Activated CD8-positive, alpha-beta memory T cell treated with anti-CD3 and anti-CD28 coated beads, Interleukin-2, amount 10 ng/mL, durations not matched to agents 7 days and 5 days (primary cell): ENCODE results near the gene ZNF639. TPM values are rescaled to one million over a fixed set of nuclear protein-coding genes. Genes with fewer than 3 reads are reported as not detected.
A peak's percentile ranks its signal among the peaks of the same experiment; 100 is the strongest.

ENCODE experiments used
- ATAC-seq: fragments of 150-1000 bp; cut with Tn5 transposase; one replicate; pipeline ENCODE4 v1.10.0; 2021; ENCODE audit warnings: moderate library complexity
- CTCF ChIA-PET: fragments of 350-600 bp; sonication (Branson Sonifier 250); formaldehyde crosslinking; loops from one replicate; lab custom pipeline; 2021; ENCODE audit warnings: antibody characterized with exemption; lab: Charles Lee
- DNase-seq: peaks from one replicate; pipeline ENCODE4 v3.0.0-alpha.2; 2020
- H3K27ac Mint-ChIP-seq: one replicate; pipeline ENCODE4 v1.8.0; 2021; ENCODE audit warnings: mild to moderate bottlenecking, mixed read lengths
- H3K27me3 Mint-ChIP-seq: one replicate; pipeline ENCODE4 v1.8.0; 2021; ENCODE audit warnings: mixed read lengths
- H3K36me3 Mint-ChIP-seq: one replicate; pipeline ENCODE4 v1.8.0; 2021; ENCODE audit warnings: mild to moderate bottlenecking, mixed read lengths
- H3K4me1 Mint-ChIP-seq: one replicate; pipeline ENCODE4 v1.8.0; 2021; ENCODE audit warnings: mixed read lengths
- H3K4me3 Mint-ChIP-seq: one replicate; pipeline ENCODE4 v1.8.0; 2021; ENCODE audit warnings: mild to moderate bottlenecking, moderate library complexity, mixed read lengths
- H3K9me3 Mint-ChIP-seq: one replicate; pipeline ENCODE4 v1.8.0; 2022; ENCODE audit warnings: low read depth, mixed read lengths
- total RNA-seq, 2 experiments: library from RNA; stranded (reverse); gene quantifications; one replicate each; pipeline ENCODE4 v1.2.3, GENCODE V29; 2021

The ZNF639 gene
- total RNA-seq, 2 experiments from 2014 or later, result 30.1 to 32.2 TPM

- Mint-ChIP-seq H3K4me3 (peak overlapping the region; percentile 88), H3K9me3 (no peaks in the 10 kb centered on the region), H3K27me3 (peaks cover 5% of the 10 kb centered on the region), H3K36me3 (peaks cover 13% of the 10 kb centered on the region), H3K4me1 (peaks cover 36% of the 10 kb centered on the region), H3K27ac (peak overlapping the region; percentile 92)
- no peak for ATAC-seq
- CTCF ChIA-PET, result interaction anchor here (0.8 to 2.8 kb wide), 8 partner anchors 9 to 309 kb away, joined by 3 to 15 read pairs (median 4); partner anchors contain the start of genes ACTL6A and PIK3CA
- DNase-seq, result no peak
Observed at GRCh38 chr3:179324270-179324754, 1.5 kb downstream of the ZNF639 start.

GRCh38 chr3:179330438-179330837, 7.6 kb downstream of the ZNF639 start:
- ATAC-seq, result no peak

GRCh38 chr3:179332240-179332639, 9.4 kb downstream of the ZNF639 start:
- no peaks in the 10 kb centered on the region for H3K27me3 Mint-ChIP-seq
- DNase-seq, result no peak
- H3K9me3 Mint-ChIP-seq, result no peaks in the 10 kb centered on the region
- H3K27ac Mint-ChIP-seq, result no peak overlapping the region
- H3K4me3 Mint-ChIP-seq, result no peak overlapping the region
- CTCF ChIA-PET, result no interaction called here
- H3K4me1 Mint-ChIP-seq, result no peaks in the 10 kb centered on the region
- no peak for ATAC-seq
- peaks cover 56% of the 10 kb centered on the region for H3K36me3 Mint-ChIP-seq

More at GRCh38 chr3:179330438-179330837, 7.6 kb downstream of the ZNF639 start:
- Mint-ChIP-seq H3K9me3 (no peaks in the 10 kb centered on the region), H3K4me1 (peaks cover 5% of the 10 kb centered on the region), H3K4me3 (no peak overlapping the region), H3K27me3 (no peaks in the 10 kb centered on the region), H3K27ac (no peak overlapping the region), H3K36me3 (peaks cover 47% of the 10 kb centered on the region)
- no peak for DNase-seq
- CTCF ChIA-PET, result interaction anchor here (1.1 kb wide), 1 partner anchor 182 kb away, joined by 3 read pairs; no protein-coding TSS in a partner anchor

- Mint-ChIP-seq H3K27me3 (no peaks in the 10 kb centered on the region), H3K9me3 (no peaks in the 10 kb centered on the region), H3K4me3 (no peak overlapping the region), H3K27ac (peak overlapping the region; percentile 19), H3K36me3 (peaks cover 60% of the 10 kb centered on the region), H3K4me1 (no peaks in the 10 kb centered on the region)
- ATAC-seq (no peak), DNase-seq (no peak)
- CTCF ChIA-PET, result no interaction called here
Observed at GRCh38 chr3:179333084-179333483, 10.3 kb downstream of the ZNF639 start.

GRCh38 chr3:179336345-179336929, 13.6 kb downstream of the ZNF639 start:
- ATAC-seq (no peak), DNase-seq (no peak)
- no peaks in the 10 kb centered on the region for H3K4me1 Mint-ChIP-seq
- no peak overlapping the region for H3K4me3 Mint-ChIP-seq
- H3K27ac Mint-ChIP-seq, result no peak overlapping the region
- H3K36me3 Mint-ChIP-seq, result peaks cover 46% of the 10 kb centered on the region
- H3K9me3 Mint-ChIP-seq, result no peaks in the 10 kb centered on the region
- CTCF ChIA-PET, result interaction anchor here (1.1 to 1.3 kb wide), 3 partner anchors 10 to 20 kb away, joined by 3 to 4 read pairs (median 3); no protein-coding TSS in a partner anchor
- H3K27me3 Mint-ChIP-seq, result no peaks in the 10 kb centered on the region

GRCh38 chr3:179347345-179348194, 24.7 kb downstream of the ZNF639 start, which contains the start of gene MFN1:
Gene MFN1, plus strand, starts transcription at chr3:179347709. Its CDS starts 1,143 bp downstream, at chr3:179348852.
- CTCF ChIA-PET, result interaction anchor here (1.0 to 2.4 kb wide), 3 partner anchors 27 to 302 kb away, joined by 3 to 7 read pairs (median 3); no protein-coding TSS in a partner anchor
- H3K9me3 Mint-ChIP-seq, result no peaks in the 10 kb centered on the region

GRCh38 chr3:179348325-179349013, 25.6 kb downstream of the ZNF639 start:
- CTCF ChIA-PET, result interaction anchor here (1.0 to 1.1 kb wide), 2 partner anchors 28 to 208 kb away, joined by 3 read pairs; no protein-coding TSS in a partner anchor
- Mint-ChIP-seq H3K36me3 (peaks cover 16% of the 10 kb centered on the region), H3K9me3 (no peaks in the 10 kb centered on the region), H3K4me3 (peak overlapping the region; percentile 93), H3K27me3 (no peaks in the 10 kb centered on the region), H3K4me1 (peaks cover 20% of the 10 kb centered on the region), H3K27ac (peak overlapping the region; percentile 90)
- DNase-seq, result no peak
- no peak for ATAC-seq

More at GRCh38 chr3:179347345-179348194, 24.7 kb downstream of the ZNF639 start, which contains the start of gene MFN1:
- H3K4me1 Mint-ChIP-seq, result peaks cover 20% of the 10 kb centered on the region
- H3K27me3 Mint-ChIP-seq, result no peaks in the 10 kb centered on the region
- ATAC-seq (peak; percentile 98), DNase-seq (peak; percentile 95)
- H3K4me3 Mint-ChIP-seq, result peak within 1 kb of the TSS; percentile 93
- peak within 1 kb of the TSS; percentile 90 for H3K27ac Mint-ChIP-seq
- peaks cover 13% of the 10 kb centered on the region for H3K36me3 Mint-ChIP-seq

- CTCF ChIA-PET, result interaction anchor here (1.3 kb wide), 1 partner anchor 25 kb away, joined by 3 read pairs; no protein-coding TSS in a partner anchor
- Mint-ChIP-seq H3K4me1 (peaks cover 6% of the 10 kb centered on the region), H3K9me3 (no peaks in the 10 kb centered on the region), H3K27ac (no peak overlapping the region), H3K4me3 (no peak overlapping the region), H3K27me3 (no peaks in the 10 kb centered on the region), H3K36me3 (peaks cover 59% of the 10 kb centered on the region)
- ATAC-seq (no peak), DNase-seq (no peak)
Observed at GRCh38 chr3:179355996-179356395, 33.2 kb downstream of the ZNF639 start.

GRCh38 chr3:179363332-179363731, 40.5 kb downstream of the ZNF639 start:
- H3K9me3 Mint-ChIP-seq, result no peaks in the 10 kb centered on the region
- H3K4me3 Mint-ChIP-seq, result no peak overlapping the region
- no peak for DNase-seq
- H3K27ac Mint-ChIP-seq, result no peak overlapping the region
- ATAC-seq, result no peak
- H3K36me3 Mint-ChIP-seq, result peaks cover 37% of the 10 kb centered on the region
- no peaks in the 10 kb centered on the region for H3K4me1 Mint-ChIP-seq
- no peaks in the 10 kb centered on the region for H3K27me3 Mint-ChIP-seq
- CTCF ChIA-PET, result interaction anchor here (1.6 kb wide), 1 partner anchor 28 kb away, joined by 3 read pairs; no protein-coding TSS in a partner anchor

- DNase-seq, result no peak
- Mint-ChIP-seq H3K4me3 (no peak overlapping the region), H3K9me3 (no peaks in the 10 kb centered on the region), H3K27ac (no peak overlapping the region), H3K27me3 (no peaks in the 10 kb centered on the region), H3K36me3 (peaks cover 20% of the 10 kb centered on the region), H3K4me1 (no peaks in the 10 kb centered on the region)
- CTCF ChIA-PET, result no interaction called here
- no peak for ATAC-seq
Observed at GRCh38 chr3:179369621-179370020, 46.8 kb downstream of the ZNF639 start.

- H3K36me3 Mint-ChIP-seq, result peaks cover 19% of the 10 kb centered on the region
- no peaks in the 10 kb centered on the region for H3K4me1 Mint-ChIP-seq
- no peaks in the 10 kb centered on the region for H3K9me3 Mint-ChIP-seq
- no peak for DNase-seq
- ATAC-seq, result no peak
- H3K4me3 Mint-ChIP-seq, result no peak overlapping the region
- no peak overlapping the region for H3K27ac Mint-ChIP-seq
- no peaks in the 10 kb centered on the region for H3K27me3 Mint-ChIP-seq
- CTCF ChIA-PET, result interaction anchor here (1.3 kb wide), 1 partner anchor 189 kb away, joined by 5 read pairs; the partner anchor contains the start of gene ACTL6A
Observed at GRCh38 chr3:179373938-179374337, 51.1 kb downstream of the ZNF639 start.

- CTCF ChIA-PET, result no interaction called here
- Mint-ChIP-seq H3K27ac (no peak overlapping the region), H3K36me3 (peaks cover 26% of the 10 kb centered on the region), H3K4me1 (no peaks in the 10 kb centered on the region), H3K4me3 (no peak overlapping the region), H3K9me3 (no peaks in the 10 kb centered on the region), H3K27me3 (no peaks in the 10 kb centered on the region)
- DNase-seq (no peak), ATAC-seq (no peak)
Observed at GRCh38 chr3:179375091-179375999, 52.5 kb downstream of the ZNF639 start.
